HFFc6 (cell line): ENCODE measurements around the gene ANTXRL. TPM values are rescaled to one million over a fixed set of nuclear protein-coding genes. Genes with fewer than 3 reads are reported as not detected.

ENCODE experiments used
- DNase-seq: peaks from one replicate; pipeline ENCODE4 v3.0.0-alpha.2; 2018
- H3K27ac Mint-ChIP-seq: 2 replicates; pipeline ENCODE4 v1.8.0; 2020; ENCODE audit warnings: mild to moderate bottlenecking, mixed read lengths
- H3K27me3 Mint-ChIP-seq: 2 replicates; pipeline ENCODE4 v1.8.0; 2021; ENCODE audit warnings: mild to moderate bottlenecking, moderate library complexity, mixed read lengths; ENCODE audit not compliant: insufficient read depth
- H3K36me3 Mint-ChIP-seq: 2 replicates; pipeline ENCODE4 v1.8.0; 2021; ENCODE audit warnings: low read depth, mixed read lengths
- H3K4me1 Mint-ChIP-seq: 2 replicates; pipeline ENCODE4 v1.8.0; 2020; ENCODE audit warnings: low read depth, mixed read lengths
- H3K4me3 Mint-ChIP-seq: 2 replicates; pipeline ENCODE4 v1.8.0; 2020; ENCODE audit warnings: mild to moderate bottlenecking, moderate library complexity, mixed read lengths
- H3K9me3 Mint-ChIP-seq: 2 replicates; pipeline ENCODE4 v1.8.0; 2020; ENCODE audit warnings: mild to moderate bottlenecking, mixed read lengths
- CTCF ChIP-seq: fragments of 200-600 bp; sonication (generic); IDR thresholded peaks from 2 replicates; pipeline ENCODE4 v1.5.0; 2021; ENCODE audit warnings: antibody characterized with exemption, mild to moderate bottlenecking
- total RNA-seq, 6 experiments: library from RNA; stranded (reverse); fragmentation: NEBNext Ultra II Directional; extraction: Animal tissue kit (Norgen Biotek cat#: 25700); gene quantifications; 2 replicates in 1 of 6; 3 replicates in 5 of 6; pipeline ENCODE4 v1.2.3, GENCODE V29; 2021

ANTXRL gene
- total RNA-seq, 6 experiments from 2014 or later = not detected

- H3K36me3 Mint-ChIP-seq = no peaks in the 10 kb centered on the region
- TF ChIP-seq CTCF = no peak
- no peaks in the 10 kb centered on the region for H3K9me3 Mint-ChIP-seq
- H3K4me3 Mint-ChIP-seq = no peak overlapping the region
- H3K4me1 Mint-ChIP-seq = peaks cover 13% of the 10 kb centered on the region
- peaks cover 19% of the 10 kb centered on the region for H3K27me3 Mint-ChIP-seq
- H3K27ac Mint-ChIP-seq = no peak overlapping the region
- no peak for DNase-seq
Observed at GRCh38 chr10:46288601-46289206, 1.9 kb downstream of the ANTXRL start.

- no peak for TF ChIP-seq CTCF
- no peaks in the 10 kb centered on the region for H3K9me3 Mint-ChIP-seq
- DNase-seq = no peak
- peaks cover 7% of the 10 kb centered on the region for H3K4me1 Mint-ChIP-seq
- no peaks in the 10 kb centered on the region for H3K36me3 Mint-ChIP-seq
- H3K27me3 Mint-ChIP-seq = peaks cover 15% of the 10 kb centered on the region
- H3K4me3 Mint-ChIP-seq = no peak overlapping the region
- H3K27ac Mint-ChIP-seq = no peak overlapping the region
Observed at GRCh38 chr10:46289209-46289810, 2.5 kb downstream of the ANTXRL start.

DNA sequence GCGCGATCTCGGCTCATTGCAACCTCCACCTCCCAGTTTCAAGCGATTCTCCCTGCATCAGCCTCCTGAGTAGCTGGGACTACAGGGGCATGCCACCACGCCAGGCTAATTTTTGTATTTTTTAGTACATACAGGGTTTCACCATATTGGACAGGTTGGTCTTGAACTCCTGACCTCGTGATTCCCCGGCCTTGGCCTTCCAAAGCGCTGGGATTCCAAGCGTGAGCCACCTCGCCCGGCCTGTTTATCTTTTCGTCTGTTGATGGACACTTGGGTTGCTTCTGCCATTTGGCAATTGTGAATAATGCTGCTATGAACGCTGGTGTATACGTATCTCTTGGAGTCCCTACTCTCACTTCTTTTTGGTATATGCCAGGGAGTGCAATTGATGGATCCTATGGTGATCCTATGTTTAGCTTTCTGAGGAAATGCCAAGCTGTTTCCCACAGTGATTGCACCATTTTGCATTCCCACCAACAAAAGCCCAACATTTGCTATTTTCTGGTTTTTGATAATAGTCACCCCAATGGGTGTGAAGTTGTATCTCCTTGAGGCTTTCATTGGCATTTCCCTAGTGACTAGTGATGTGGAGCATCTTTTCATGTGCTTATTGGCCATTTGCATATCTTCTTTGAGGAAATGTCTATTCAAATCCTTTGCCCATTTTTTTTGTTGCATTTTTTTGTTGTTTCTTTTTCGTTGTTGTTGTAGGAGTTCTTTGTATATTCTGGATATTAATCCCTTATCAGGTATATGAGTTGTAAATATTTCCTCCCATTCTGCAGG lies 3.5 kb downstream of the ANTXRL start:
- DNase-seq = no peak
- Mint-ChIP-seq H3K27ac (no peak overlapping the region), H3K36me3 (no peaks in the 10 kb centered on the region), H3K9me3 (no peaks in the 10 kb centered on the region), H3K4me1 (peaks cover 2% of the 10 kb centered on the region), H3K27me3 (peaks cover 15% of the 10 kb centered on the region), H3K4me3 (no peak overlapping the region)
- no peak for TF ChIP-seq CTCF

- H3K36me3 Mint-ChIP-seq = no peaks in the 10 kb centered on the region
- no peak overlapping the region for H3K4me3 Mint-ChIP-seq
- no peaks in the 10 kb centered on the region for H3K4me1 Mint-ChIP-seq
- no peak overlapping the region for H3K27ac Mint-ChIP-seq
- H3K9me3 Mint-ChIP-seq = no peaks in the 10 kb centered on the region
- peaks cover 18% of the 10 kb centered on the region for H3K27me3 Mint-ChIP-seq
- TF ChIP-seq CTCF = no peak
- no peak for DNase-seq
Observed at GRCh38 chr10:46291817-46292572, 5.2 kb downstream of the ANTXRL start.

DNA sequence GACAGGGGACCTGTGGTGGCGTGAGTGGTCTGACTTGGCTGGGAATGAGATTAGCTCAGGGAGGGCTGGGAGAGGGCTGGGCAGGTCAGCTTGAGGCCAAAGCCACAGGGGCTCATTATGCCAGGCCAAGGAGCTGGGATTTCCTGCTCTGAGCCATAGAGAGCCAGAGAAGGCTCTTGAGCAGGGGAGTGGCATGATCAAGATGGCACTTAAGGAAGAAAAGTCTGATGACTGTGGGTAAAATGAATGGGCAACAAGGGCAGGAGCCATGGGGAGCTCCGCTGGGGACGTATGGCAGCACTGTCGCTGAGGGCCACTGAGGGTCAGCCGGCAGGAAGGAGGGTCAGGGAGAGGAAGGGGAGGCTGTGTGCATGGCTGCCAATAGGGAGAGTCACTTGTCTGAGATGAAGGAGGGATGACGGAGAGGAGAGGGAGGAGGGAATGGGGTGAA lies 5.8 kb downstream of the ANTXRL start:
- Mint-ChIP-seq H3K27ac (no peak overlapping the region), H3K27me3 (peaks cover 18% of the 10 kb centered on the region), H3K4me3 (no peak overlapping the region), H3K4me1 (no peaks in the 10 kb centered on the region), H3K9me3 (no peaks in the 10 kb centered on the region), H3K36me3 (no peaks in the 10 kb centered on the region)
- no peak for DNase-seq
- TF ChIP-seq CTCF = no peak
